Chondrocyte (in vitro differentiated cells): ENCODE measurements around the gene FAP. TPM values are rescaled to one million over a fixed set of nuclear protein-coding genes. Genes with fewer than 3 reads are reported as not detected.

Experiments
- DNase-seq: peaks from one replicate; pipeline ENCODE4 v3.0.0; 2021; ENCODE audit warnings: mixed read lengths, low spot score
- H3K27ac Mint-ChIP-seq: one replicate; pipeline ENCODE4 v1.8.0; 2021; ENCODE audit warnings: mild to moderate bottlenecking, moderate library complexity, mixed read lengths; ENCODE audit not compliant: unreplicated experiment
- H3K27me3 Mint-ChIP-seq: 2 replicates; pipeline ENCODE4 v1.8.0; 2021; ENCODE audit warnings: low read depth, mixed read lengths
- H3K36me3 Mint-ChIP-seq: 2 replicates; pipeline ENCODE4 v1.8.0; 2021; ENCODE audit warnings: low read depth, mixed read lengths
- H3K4me1 Mint-ChIP-seq: 2 replicates; pipeline ENCODE4 v1.8.0; 2021; ENCODE audit warnings: low read depth, mild to moderate bottlenecking, mixed read lengths
- H3K4me3 Mint-ChIP-seq: one replicate; pipeline ENCODE4 v1.8.0; 2021; ENCODE audit warnings: mild to moderate bottlenecking, moderate library complexity, mixed read lengths; ENCODE audit not compliant: unreplicated experiment
- H3K9me3 Mint-ChIP-seq: 2 replicates; pipeline ENCODE4 v1.8.0; 2021; ENCODE audit warnings: low read depth, mixed read lengths
- CTCF ChIP-seq: fragments of 200-600 bp; sonication (generic); IDR thresholded peaks from 2 replicates; pipeline ENCODE4 v1.5.0; 2021; ENCODE audit warnings: antibody characterized with exemption, mild to moderate bottlenecking, moderate library complexity
- total RNA-seq: library from RNA; stranded (reverse); gene quantifications from 3 replicates; pipeline ENCODE4 v1.2.1, GENCODE V29; 2021

Gene FAP
- total RNA-seq, 1 donor from 2014 or later, result 163 TPM

GRCh38 chr2:162243715-162244114 lies 470 bp upstream of the FAP start:
- no peak for DNase-seq
- no peak for TF ChIP-seq CTCF
- H3K27me3 Mint-ChIP-seq, result no peaks in the 10 kb centered on the region
- H3K4me1 Mint-ChIP-seq, result peaks cover 75% of the 10 kb centered on the region
- H3K27ac Mint-ChIP-seq, result peak overlapping the region; percentile 95
- peaks cover 8% of the 10 kb centered on the region for H3K9me3 Mint-ChIP-seq
- peaks cover 11% of the 10 kb centered on the region for H3K36me3 Mint-ChIP-seq
- peak overlapping the region; percentile 82 for H3K4me3 Mint-ChIP-seq

GRCh38 chr2:162242586-162243280 lies 512 bp downstream of the FAP start:
- no peak for TF ChIP-seq CTCF
- H3K27ac Mint-ChIP-seq, result peak overlapping the region; percentile 95
- H3K4me3 Mint-ChIP-seq, result peak overlapping the region; percentile 82
- no peaks in the 10 kb centered on the region for H3K27me3 Mint-ChIP-seq
- H3K36me3 Mint-ChIP-seq, result peaks cover 16% of the 10 kb centered on the region
- DNase-seq, result no peak
- H3K4me1 Mint-ChIP-seq, result peaks cover 79% of the 10 kb centered on the region
- H3K9me3 Mint-ChIP-seq, result peaks cover 8% of the 10 kb centered on the region

GRCh38 chr2:162241571-162241970 lies 1.7 kb downstream of the FAP start:
- Mint-ChIP-seq H3K4me1 (peaks cover 81% of the 10 kb centered on the region), H3K4me3 (peak overlapping the region; percentile 82), H3K36me3 (peaks cover 22% of the 10 kb centered on the region), H3K9me3 (peaks cover 7% of the 10 kb centered on the region), H3K27me3 (no peaks in the 10 kb centered on the region), H3K27ac (peak overlapping the region; percentile 95)
- no peak for TF ChIP-seq CTCF
- DNase-seq, result no peak

- TF ChIP-seq CTCF, result no peak
- Mint-ChIP-seq H3K36me3 (peaks cover 43% of the 10 kb centered on the region), H3K27ac (no peak overlapping the region), H3K4me1 (peaks cover 67% of the 10 kb centered on the region), H3K9me3 (peaks cover 7% of the 10 kb centered on the region), H3K4me3 (no peak overlapping the region), H3K27me3 (no peaks in the 10 kb centered on the region)
- DNase-seq, result peak; percentile 95
Observed at GRCh38 chr2:162234620-162235462, 8.4 kb downstream of the FAP start.

- H3K36me3 Mint-ChIP-seq, result peaks cover 38% of the 10 kb centered on the region
- TF ChIP-seq CTCF, result no peak
- DNase-seq, result no peak
- peak overlapping the region; percentile 74 for H3K27ac Mint-ChIP-seq
- no peaks in the 10 kb centered on the region for H3K27me3 Mint-ChIP-seq
- peaks cover 58% of the 10 kb centered on the region for H3K4me1 Mint-ChIP-seq
- no peak overlapping the region for H3K4me3 Mint-ChIP-seq
- H3K9me3 Mint-ChIP-seq, result peaks cover 3% of the 10 kb centered on the region
Observed at GRCh38 chr2:162233197-162233596, 10.0 kb downstream of the FAP start.
